ENCODE data around the gene TRPM5. TPM values are rescaled to one million over a fixed set of nuclear protein-coding genes. Genes with fewer than 3 reads are reported as not detected.

Gene TRPM5
- total and polyA plus RNA-seq, 2 of the 4 experiments (the other 2 are of a cell fraction): not detected

DNA sequence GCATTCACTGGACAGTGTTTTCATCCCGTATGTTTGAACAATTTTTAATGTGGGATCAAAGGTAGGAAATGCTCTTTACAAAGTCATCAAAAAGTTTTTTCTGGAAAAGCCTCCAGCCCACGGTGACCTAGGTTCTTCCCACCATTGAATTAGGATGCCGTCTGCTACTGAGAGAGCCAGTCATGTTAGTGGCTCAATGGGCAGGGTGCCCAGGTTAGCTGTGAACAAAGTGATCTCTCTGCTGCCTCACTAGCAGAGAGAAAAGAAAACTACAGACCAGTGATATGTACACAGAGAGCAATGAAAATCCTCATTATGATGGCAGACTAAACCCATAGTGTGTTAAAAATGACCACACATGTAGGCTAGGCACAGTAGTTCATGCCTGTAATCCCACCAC lies 32.9 kb upstream of the TRPM5 start:
- Histone ChIP-seq H2BK5ac (ENCODE audit: low read depth, low read length, poor library complexity, severe bottlenecking) (no peak overlapping the region), H3K27ac (ENCODE audit: insufficient read depth, low read length) (no peak overlapping the region), H2AFZ (replicated peaks; ENCODE audit: low read length, poor library complexity) (no peak overlapping the region), H4K8ac (ENCODE audit: low read depth in 2 of 2, low read length in 2 of 2) (no peak overlapping the region), H3K79me1 (ENCODE audit: low read depth in 1 of 2, low read length in 2 of 2) (no peaks in the 10 kb centered on the region), H2BK15ac (ENCODE audit: low read depth, low read length) (no peak overlapping the region), H4K20me1 (ENCODE audit: insufficient read depth, low read length) (no peaks in the 10 kb centered on the region; the same call in 1 of the 2 replicates), H3K18ac (ENCODE audit: low read depth, low read length) (no peak overlapping the region), H2BK120ac (ENCODE audit: low read depth, low read length) (no peak overlapping the region), H2BK20ac (ENCODE audit: low read depth, low read length) (no peak overlapping the region), H2AK5ac (ENCODE audit: low read depth, low read length) (no peak overlapping the region), H3K9me3 (ENCODE audit: control insufficient read depth, insufficient read depth, low read length) (no peaks in the 10 kb centered on the region), H3K27me3 (ENCODE audit: control insufficient read depth, insufficient read depth, low read length) (peaks cover 30% of the 10 kb centered on the region), H3K4ac (ENCODE audit: low read depth, low read length) (no peak overlapping the region), H4K5ac (ENCODE audit: low read depth, low read length) (no peak overlapping the region), H3K14ac (replicated peaks; ENCODE audit: low read depth, low read length) (no peak overlapping the region), H3K4me1 (ENCODE audit: control insufficient read depth, insufficient read depth, low read length) (no peaks in the 10 kb centered on the region), H3K36me3 (ENCODE audit: control insufficient read depth, insufficient read depth, low read length) (no peaks in the 10 kb centered on the region), H4K91ac (ENCODE audit: insufficient read depth, low read depth, low read length) (no peak overlapping the region), H3K9ac (ENCODE audit: low read depth, low read length) (no peak overlapping the region), H3K56ac (ENCODE audit: extremely low read depth, insufficient read depth, low read length) (no peak overlapping the region), H3K4me2 (ENCODE audit: low read depth, low read length) (no peak overlapping the region), H3K23ac (ENCODE audit: low read depth, low read length) (no peak overlapping the region), H3K9me1 (ENCODE audit: insufficient read depth, low read length) (no peaks in the 10 kb centered on the region), H3K4me3 (ENCODE audit: insufficient read depth, low read depth, low read length) (no peak overlapping the region), H2AK9ac (replicated peaks; ENCODE audit: low read depth, low read length, poor library complexity) (no peak overlapping the region)
- TF ChIP-seq NFE2L2 (IDR thresholded peaks at IDR 0.05; ENCODE audit: low read depth, low read length) (no peak), POLR2A (IDR thresholded peaks at IDR 0.05; ENCODE audit: low read depth, low read length) (no peak), SMC3 (IDR thresholded peaks at IDR 0.05; ENCODE audit: low read depth, low read length) (no peak), MAFK (IDR thresholded peaks at IDR 0.05; ENCODE audit: low read depth, low read length) (no peak), CHD1 (IDR thresholded peaks at IDR 0.05; ENCODE audit: low read depth, low read length) (no peak), RCOR1 (IDR thresholded peaks at IDR 0.05; ENCODE audit: insufficient replicate concordance, low read length) (no peak), FOS (IDR thresholded peaks at IDR 0.05; ENCODE audit: low read depth, low read length) (no peak), RFX5 (IDR thresholded peaks at IDR 0.05; ENCODE audit: low read depth, low read length) (no peak)
- intact Hi-C loops (cut with micrococcal nuclease) (no loop called here), in situ Hi-C loops (cut with MboI; ENCODE audit: low sequenced_read_pairs) (no loop called here), dilution Hi-C loops (cut with HindIII; ENCODE audit: low sequenced_read_pairs, unreplicated experiment) (no loop called here)
- no TSS peak for BruUV-seq (replicated peaks)
- ChIA-PET POLR2A (ENCODE audit: unreplicated experiment) (no interaction called here), CTCF (no interaction called here)
- no peak for DNase-seq
- no CpG with 5 or more reads among the region's 3 CpGs for WGBS, 2 experiments (ENCODE audit: extremely low coverage in 2 of 2, insufficient read length in 1 of 2)
- ATAC-seq (ENCODE audit: low read depth): no peak
